ENCODE measurements around the gene OR2G6.

The OR2G6 gene

GRCh38 chr1:248576260-248576980, 68.5 kb downstream of the OR2G6 start:
- DNase-seq (ENCODE audit: low spot score): no peak
